ENCODE data around the gene C15orf39. TPM values are rescaled to one million over a fixed set of nuclear protein-coding genes. Genes with fewer than 3 reads are reported as not detected.

The C15orf39 gene
- total and polyA plus RNA-seq, 2 of the 13 experiments (the other 11 are each of a cell fraction or from before 2014, with no cell fraction given), result 6.2 to 13.5 TPM

- TF ChIP-seq ZNF18 (CRISPR knock-in tag; IDR thresholded peaks at IDR 0.05; ENCODE audit: insufficient replicate concordance) (peak; percentile 40), LCORL (IDR thresholded peaks at IDR 0.05) (no peak), LCORL (CRISPR knock-in tag; IDR thresholded peaks at IDR 0.05) (0 out of 2 replicates have a peak, but pooled peaks have one; percentile 21), TEF (CRISPR knock-in tag; IDR thresholded peaks at IDR 0.05) (0 out of 2 replicates have a peak, but pooled peaks have one; percentile 58), ZNF446 (CRISPR knock-in tag; IDR thresholded peaks at IDR 0.05) (peak; percentile 55), SNRNP70 (IDR thresholded peaks at IDR 0.05; ENCODE audit: low read depth, low read length) (no peak), ZNF878 (CRISPR knock-in tag; IDR thresholded peaks at IDR 0.05) (0 out of 2 replicates have a peak, but pooled peaks have one; percentile 54), ZSCAN21 (CRISPR knock-in tag; IDR thresholded peaks at IDR 0.05; ENCODE audit: borderline replicate concordance) (0 out of 2 replicates have a peak, but pooled peaks have one; percentile 31), MYNN (CRISPR knock-in tag; IDR thresholded peaks at IDR 0.05; ENCODE audit: low read depth) (no peak), HMGXB4 (CRISPR knock-in tag; IDR thresholded peaks at IDR 0.05; ENCODE audit: borderline replicate concordance in 1 of 2, low read depth in 1 of 2) (peak in 1 of 2 experiments; percentile 92), ZNF891 (CRISPR knock-in tag; IDR thresholded peaks at IDR 0.05) (peak; percentile 47), ZBTB10 (CRISPR knock-in tag; IDR thresholded peaks at IDR 0.05; ENCODE audit: borderline replicate concordance) (peak; percentile 59; the same call in 1 of the 2 replicates), TEAD2 (CRISPR knock-in tag; IDR thresholded peaks at IDR 0.05) (no peak), ZNF580 (CRISPR knock-in tag; IDR thresholded peaks at IDR 0.05; ENCODE audit: borderline replicate concordance, low read depth) (peak; percentile 66; the same call in 1 of the 2 replicates), ZNF83 (CRISPR knock-in tag; IDR thresholded peaks at IDR 0.05; ENCODE audit: borderline replicate concordance) (no peak; the same call in 1 of the 2 replicates), ZNF605 (CRISPR knock-in tag; IDR thresholded peaks at IDR 0.05) (peak; percentile 21; the same call in 1 of the 2 replicates), NCOA2 (CRISPR knock-in tag; IDR thresholded peaks at IDR 0.05) (no peak), KLF6 (CRISPR knock-in tag; IDR thresholded peaks at IDR 0.05) (peak; percentile 67; the same call in 1 of the 2 replicates), ZSCAN25 (CRISPR knock-in tag; IDR thresholded peaks at IDR 0.05) (peak; percentile 52; the same call in 1 of the 2 replicates), CBX5 (CRISPR knock-in tag; IDR thresholded peaks at IDR 0.05; ENCODE audit: borderline replicate concordance) (no peak), ZNF792 (CRISPR knock-in tag; IDR thresholded peaks at IDR 0.05) (peak; percentile 49; the same call in 1 of the 2 replicates)
These were observed at the start of gene C15orf39 (continued) for GRCh38 chr15:75201616-75202250.

Data from HepG2 (cell line).